Measurements from ENCODE around the gene NCCRP1. TPM values are rescaled to one million over a fixed set of nuclear protein-coding genes. Genes with fewer than 3 reads are reported as not detected.

NCCRP1 gene
- total and polyA plus RNA-seq, 2 donors (not counting 3 experiments of a cell fraction or from before 2014, with no cell fraction given), result 0.06 TPM; not detected in 1

DNA sequence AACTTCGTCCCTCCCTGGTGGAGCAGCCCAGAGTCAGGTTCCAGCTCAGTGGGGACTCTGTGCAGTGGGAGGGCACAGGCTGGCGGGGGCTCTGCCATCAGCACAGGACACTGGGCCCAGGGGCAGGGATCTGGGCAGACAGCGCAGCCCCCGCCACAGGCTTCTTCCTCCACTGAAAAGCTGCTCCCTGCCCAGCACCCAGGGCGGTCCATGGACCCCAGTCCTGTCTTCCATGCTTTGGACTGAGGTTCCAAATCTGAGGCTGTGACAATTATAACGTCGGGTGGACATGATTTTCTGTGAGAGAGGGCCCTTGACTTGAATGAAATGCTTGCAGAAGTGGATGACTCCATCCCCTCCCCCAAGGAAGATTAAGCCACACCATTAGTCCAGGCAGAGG lies 21.2 kb upstream of the NCCRP1 start:
- Histone ChIP-seq H3K4me1 (ENCODE audit: control insufficient read depth, extremely low read depth, insufficient read depth, low read length) (no peaks in the 10 kb centered on the region), H3K27ac (ENCODE audit: insufficient read depth, low read depth, low read length) (no peak overlapping the region), H3K4me3 (replicated peaks in 1 of 3; ENCODE audit: insufficient read depth in 1 of 3, low read depth in 1 of 3, low read length in 3 of 3) (no peak overlapping the region), H3K9ac (replicated peaks; ENCODE audit: extremely low read depth, insufficient read depth, low read length) (no peak overlapping the region), H3K9me3 (replicated peaks; ENCODE audit: control insufficient read depth, insufficient read depth, low read length) (no peaks in the 10 kb centered on the region), H3K79me2 (ENCODE audit: control insufficient read depth, insufficient read depth, low read length) (no peaks in the 10 kb centered on the region), H3K4me2 (ENCODE audit: insufficient read depth, low read length) (no peak overlapping the region), H3K36me3 (ENCODE audit: control insufficient read depth in 2 of 2, extremely low read depth in 1 of 2, insufficient read depth in 2 of 2, low read length in 2 of 2) (peaks cover 3 to 34% of the 10 kb centered on the region in 2 experiments), H3K9me1 (replicated peaks; ENCODE audit: control insufficient read depth, extremely low read depth, insufficient read depth, low read length) (no peaks in the 10 kb centered on the region), H3K27me3 (ENCODE audit: control insufficient read depth in 2 of 2, insufficient read depth in 2 of 2, low read length in 2 of 2) (no peaks in the 10 kb centered on the region), H2AFZ (ENCODE audit: low read depth, low read length) (no peak overlapping the region), H4K20me1 (replicated peaks; ENCODE audit: control insufficient read depth, extremely low read depth, insufficient read depth, low read length) (no peaks in the 10 kb centered on the region)
- no peak for DNase-seq (ENCODE audit: low read depth, low spot score)
- intact Hi-C loops (cut with micrococcal nuclease), result no loop called here
- dilution Hi-C loops (cut with MboI; ENCODE audit: extremely low pct_ligation_motif_present, low sequenced_read_pairs), result no loop called here
- no TSS peak for BruUV-seq (replicated peaks)
- ChIA-PET CTCF (interaction anchor here (1.5 kb wide), 1 partner anchor 12 kb away, joined by 6 read pairs; no protein-coding TSS in a partner anchor), POLR2A (no interaction called here)
- no peak for FAIRE-seq
- TF ChIP-seq, protein P1, sequence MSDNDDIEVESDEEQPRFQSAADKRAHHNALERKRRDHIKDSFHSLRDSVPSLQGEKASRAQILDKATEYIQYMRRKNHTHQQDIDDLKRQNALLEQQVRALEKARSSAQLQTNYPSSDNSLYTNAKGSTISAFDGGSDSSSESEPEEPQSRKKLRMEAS (IDR thresholded peaks at IDR 0.05; ENCODE audit: insufficient read depth, insufficient read length), result no peak
- TF ChIP-seq JUN (IDR thresholded peaks at IDR 0.05; ENCODE audit: borderline replicate concordance, insufficient read depth, insufficient read length, low read depth) (no peak), FOS (IDR thresholded peaks at IDR 0.05; ENCODE audit: borderline replicate concordance, insufficient read depth, low read length) (no peak), GATA2 (IDR thresholded peaks at IDR 0.05; ENCODE audit: insufficient read depth, insufficient read length, low read depth, low read length) (no peak), MYC (IDR thresholded peaks at IDR 0.05; ENCODE audit: low read depth, low read length) (no peak), POLR2AphosphoS5 (IDR thresholded peaks at IDR 0.05; ENCODE audit: insufficient read depth, low read depth, low read length) (no peak)
- TF ChIP-seq, protein P2, sequence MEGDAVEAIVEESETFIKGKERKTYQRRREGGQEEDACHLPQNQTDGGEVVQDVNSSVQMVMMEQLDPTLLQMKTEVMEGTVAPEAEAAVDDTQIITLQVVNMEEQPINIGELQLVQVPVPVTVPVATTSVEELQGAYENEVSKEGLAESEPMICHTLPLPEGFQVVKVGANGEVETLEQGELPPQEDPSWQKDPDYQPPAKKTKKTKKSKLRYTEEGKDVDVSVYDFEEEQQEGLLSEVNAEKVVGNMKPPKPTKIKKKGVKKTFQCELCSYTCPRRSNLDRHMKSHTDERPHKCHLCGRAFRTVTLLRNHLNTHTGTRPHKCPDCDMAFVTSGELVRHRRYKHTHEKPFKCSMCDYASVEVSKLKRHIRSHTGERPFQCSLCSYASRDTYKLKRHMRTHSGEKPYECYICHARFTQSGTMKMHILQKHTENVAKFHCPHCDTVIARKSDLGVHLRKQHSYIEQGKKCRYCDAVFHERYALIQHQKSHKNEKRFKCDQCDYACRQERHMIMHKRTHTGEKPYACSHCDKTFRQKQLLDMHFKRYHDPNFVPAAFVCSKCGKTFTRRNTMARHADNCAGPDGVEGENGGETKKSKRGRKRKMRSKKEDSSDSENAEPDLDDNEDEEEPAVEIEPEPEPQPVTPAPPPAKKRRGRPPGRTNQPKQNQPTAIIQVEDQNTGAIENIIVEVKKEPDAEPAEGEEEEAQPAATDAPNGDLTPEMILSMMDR (IDR thresholded peaks at IDR 0.05; ENCODE audit: extremely low read depth in 1 of 2, insufficient read depth in 1 of 2, low read depth in 1 of 2, low read length in 2 of 2), result no peak
